OCI-LY3 (cell line): Measurements from ENCODE around the gene JAML.
A peak's percentile ranks its signal among the peaks of the same experiment; 100 is the strongest.

Source experiments
- H2AFZ ChIP-seq: fragments of 200-600, 300-600 bp; shearing (Covaris generic); 2 replicates; pipeline ENCODE4 v1.6.0; 2014; ENCODE audit warnings: antibody characterized with exemption, low read depth, low read length
- H3K27ac ChIP-seq: fragments of 200-600, 300-600 bp; sonication (generic); 2 replicates; pipeline ENCODE4 v1.5.1; 2014; ENCODE audit warnings: mild to moderate bottlenecking, low read length, moderate library complexity, mixed read lengths
- H3K27me3 ChIP-seq: fragments of 200-600, 300-600 bp; sonication (generic); 2 replicates; pipeline ENCODE4 v1.6.1; 2014; ENCODE audit warnings: low read depth, low read length, mixed read lengths
- H3K36me3 ChIP-seq: fragments of 200-600, 300-600 bp; sonication (generic); replicated peaks from 2 replicates; pipeline ENCODE3; 2014; ENCODE audit warnings: low read depth, low read length, mixed read lengths
- H3K4me1 ChIP-seq: fragments of 300-600, 200-600 bp; sonication (generic); 2 replicates; pipeline ENCODE4 v1.6.1; 2014; ENCODE audit warnings: low read length, mixed read lengths
- H3K4me2 ChIP-seq: fragments of 200-600, 300-600 bp; sonication (generic); 2 replicates; pipeline ENCODE4 v1.6.1; 2014; ENCODE audit warnings: low read length, mixed read lengths
- H3K4me3 ChIP-seq: fragments of 300-600, 200-600 bp; sonication (generic); 2 replicates; pipeline ENCODE4 v1.5.1; 2014; ENCODE audit warnings: antibody characterized with exemption, mild to moderate bottlenecking, low read length, moderate library complexity
- H3K79me2 ChIP-seq: fragments of 300-600, 200-600 bp; shearing (Covaris generic); 2 replicates; pipeline ENCODE4 v1.6.1; 2014; ENCODE audit warnings: mild to moderate bottlenecking, low read length, mixed read lengths
- H3K9ac ChIP-seq: fragments of 300-600, 200-600 bp; shearing (Covaris generic); 2 replicates; pipeline ENCODE4 v1.6.0; 2014; ENCODE audit warnings: mild to moderate bottlenecking, low read length, moderate library complexity
- H3K9me3 ChIP-seq: fragments of 200-600, 300-600 bp; shearing (Covaris generic); 2 replicates; pipeline ENCODE4 v1.6.1; 2014; ENCODE audit warnings: low read length, mixed read lengths; ENCODE audit not compliant: insufficient read depth
- H4K20me1 ChIP-seq: fragments of 200-600, 300-600 bp; sonication (generic); 2 replicates; pipeline ENCODE4 v1.6.1; 2016; ENCODE audit warnings: low read length, mixed read lengths; ENCODE audit not compliant: insufficient read depth
- CTCF ChIP-seq: fragments of 200-600, 300-600 bp; sonication (generic); IDR thresholded peaks from 2 replicates; pipeline ENCODE4 v1.5.1; 2014; ENCODE audit warnings: antibody characterized with exemption, low read length, low read depth
- EZH2phosphoT487 ChIP-seq: fragments of 200-600 bp; shearing (Covaris generic); IDR thresholded peaks from 2 replicates; pipeline ENCODE4 v1.6.1; 2018; ENCODE audit warnings: antibody characterized with exemption, mixed run types, low read depth

JAML gene

GRCh38 chr11:118267486-118267885 is 42.7 kb upstream of the JAML start:
- Histone ChIP-seq H3K4me2 (no peak overlapping the region), H3K79me2 (no peaks in the 10 kb centered on the region), H3K27me3 (peaks cover 53% of the 10 kb centered on the region), H3K36me3 (no peaks in the 10 kb centered on the region), H3K9ac (no peak overlapping the region), H3K4me1 (peaks cover 11% of the 10 kb centered on the region), H3K9me3 (no peaks in the 10 kb centered on the region), H3K4me3 (no peak overlapping the region), H4K20me1 (no peaks in the 10 kb centered on the region), H3K27ac (no peak overlapping the region), H2AFZ (no peak overlapping the region)
- TF ChIP-seq EZH2phosphoT487 (no peak), CTCF (no peak)

- no peaks in the 10 kb centered on the region for H4K20me1 ChIP-seq
- no peak overlapping the region for H3K4me2 ChIP-seq
- no peaks in the 10 kb centered on the region for H3K79me2 ChIP-seq
- H3K4me1 ChIP-seq = peaks cover 15% of the 10 kb centered on the region
- no peaks in the 10 kb centered on the region for H3K9me3 ChIP-seq
- H3K9ac ChIP-seq = no peak overlapping the region
- no peaks in the 10 kb centered on the region for H3K36me3 ChIP-seq
- H3K27me3 ChIP-seq = peaks cover 53% of the 10 kb centered on the region
- TF ChIP-seq EZH2phosphoT487 = no peak
- no peak for TF ChIP-seq CTCF
- H3K27ac ChIP-seq = no peak overlapping the region
- no peak overlapping the region for H2AFZ ChIP-seq
- H3K4me3 ChIP-seq = no peak overlapping the region
Observed at GRCh38 chr11:118265954-118266353, 41.1 kb upstream of the JAML start.

- Histone ChIP-seq H4K20me1 (no peaks in the 10 kb centered on the region), H3K36me3 (no peaks in the 10 kb centered on the region), H3K4me1 (peaks cover 15% of the 10 kb centered on the region), H3K27ac (no peak overlapping the region), H3K4me3 (no peak overlapping the region), H3K79me2 (no peaks in the 10 kb centered on the region), H2AFZ (no peak overlapping the region), H3K27me3 (peaks cover 51% of the 10 kb centered on the region), H3K4me2 (peak overlapping the region; percentile 55), H3K9ac (no peak overlapping the region), H3K9me3 (no peaks in the 10 kb centered on the region)
- TF ChIP-seq CTCF (no peak), EZH2phosphoT487 (no peak)
Observed at GRCh38 chr11:118264569-118265465, 40.0 kb upstream of the JAML start.

- Histone ChIP-seq H3K9ac (no peak within 1 kb of the TSS), H3K9me3 (no peaks in the 10 kb centered on the region), H2AFZ (peak within 1 kb of the TSS; percentile 37), H3K4me3 (peak within 1 kb of the TSS; percentile 31), H3K27me3 (peaks cover 46% of the 10 kb centered on the region), H3K79me2 (no peaks in the 10 kb centered on the region), H3K36me3 (no peaks in the 10 kb centered on the region), H3K27ac (no peak within 1 kb of the TSS), H3K4me1 (peaks cover 15% of the 10 kb centered on the region), H3K4me2 (peak within 1 kb of the TSS; percentile 55), H4K20me1 (no peaks in the 10 kb centered on the region)
- TF ChIP-seq CTCF (no peak), EZH2phosphoT487 (no peak)
Observed at GRCh38 chr11:118263695-118264568, 39.1 kb upstream of the JAML start, which contains the start of gene MPZL2. MPZL2 (minus strand) TSS chr11:118264297; CDS start chr11:118264153, 144 bp downstream.
